Fibroblast of peridontal ligament (primary cell): Measurements from ENCODE around the gene TYW1.
"Not testable (repeated sequence)": the region's sequence is repeated elsewhere in the genome, so short reads cannot be mapped to it uniquely, and the experiment has no call there.

Experiments
- DNase-seq: peaks from one replicate; pipeline ENCODE4 v3.0.0-alpha.2; 2010; ENCODE audit errors: extremely low read depth

The TYW1 gene

DNA sequence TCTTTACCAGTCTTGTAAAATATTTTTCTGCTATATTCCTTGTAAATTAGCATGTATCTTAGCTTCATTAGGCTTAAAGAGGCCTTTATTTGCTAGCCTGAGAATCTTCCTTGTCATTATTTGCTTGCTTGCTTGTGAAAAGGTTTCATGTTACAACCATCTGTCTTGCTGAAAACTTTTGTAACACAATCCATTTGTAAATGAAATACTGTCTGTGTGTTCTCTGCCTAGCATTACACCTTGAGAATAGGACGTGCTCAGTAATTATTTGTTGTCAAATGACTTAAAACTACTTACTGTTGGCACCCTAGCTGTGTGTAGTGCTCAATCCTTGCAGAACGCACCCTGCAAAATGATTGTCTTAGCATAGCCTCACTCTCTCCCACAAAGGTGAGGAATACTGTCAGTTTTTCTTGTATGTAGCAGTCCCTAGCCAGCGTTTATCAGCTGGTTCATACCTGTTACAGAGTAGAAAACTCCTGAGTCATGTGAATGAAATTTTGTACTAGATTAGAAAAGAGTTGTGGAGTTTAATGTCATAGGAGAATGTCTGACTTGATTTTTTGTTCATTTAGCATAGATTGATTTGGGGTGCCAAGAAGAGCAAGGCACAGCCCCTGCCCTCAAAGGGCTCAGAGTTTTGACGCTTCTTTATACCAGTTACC lies 193.3 kb downstream of the TYW1 start:
- DNase-seq, result not testable (repeated sequence)

DNA sequence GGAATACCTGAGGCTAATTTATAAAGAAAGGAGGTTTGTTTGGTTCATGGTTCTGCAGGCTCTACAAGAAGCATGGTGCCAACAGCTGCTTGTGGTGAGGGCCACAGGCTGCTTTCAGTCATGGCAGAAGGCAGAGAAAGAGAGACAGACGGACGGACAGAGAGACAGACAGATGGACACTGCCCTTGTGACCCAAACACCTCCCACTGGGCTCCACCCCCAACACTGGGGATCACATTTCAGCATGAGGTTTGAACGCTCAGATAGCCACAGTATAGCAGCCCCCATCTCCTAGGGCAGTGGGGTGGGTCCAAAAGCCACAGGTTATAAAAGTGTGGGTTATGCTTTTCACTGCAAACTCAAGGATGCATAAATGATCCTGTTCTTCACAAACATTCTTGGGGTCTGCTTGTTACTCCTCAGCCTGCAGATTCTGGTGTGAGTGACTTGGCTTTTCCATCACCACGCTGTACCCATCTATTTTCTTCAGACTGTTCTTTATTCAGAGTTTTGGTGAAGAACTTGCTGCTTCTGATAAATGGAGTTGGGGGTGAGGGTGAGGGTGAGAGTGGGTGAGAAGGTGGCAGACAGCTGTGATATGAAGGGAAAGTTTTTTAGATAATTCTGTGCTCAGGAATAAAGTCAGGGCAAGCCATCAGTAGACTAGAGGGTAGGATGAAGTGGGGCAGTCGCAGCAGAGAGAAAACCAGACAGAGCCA lies 194.5 kb downstream of the TYW1 start:
- not testable (repeated sequence) for DNase-seq

DNA sequence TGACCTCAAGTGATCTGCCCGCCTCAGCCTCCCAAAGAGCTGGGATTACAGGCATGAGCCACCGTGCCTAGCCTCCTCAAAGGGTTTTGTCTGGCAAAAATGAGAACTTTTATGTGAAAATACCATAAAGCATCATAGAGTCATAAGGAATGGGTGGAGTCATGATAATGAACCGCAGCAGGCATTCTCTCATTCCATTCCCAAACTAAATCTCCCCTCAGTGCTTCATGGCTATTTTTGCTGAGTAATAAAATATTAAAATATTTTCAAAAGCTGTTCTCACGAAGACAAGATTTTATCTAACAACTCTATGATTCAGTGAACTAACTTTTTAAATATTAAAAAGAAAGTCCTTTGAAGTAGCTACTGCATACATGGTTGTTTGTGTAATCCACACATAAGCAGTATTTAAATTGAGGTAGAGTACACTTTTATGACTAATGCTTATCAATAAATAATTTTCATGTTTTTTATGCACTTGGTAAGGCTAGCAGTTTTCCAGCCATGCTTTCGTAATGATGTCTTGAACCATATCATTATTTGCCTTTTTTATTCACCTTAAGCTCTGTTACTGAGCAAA lies 195.6 kb downstream of the TYW1 start:
- DNase-seq, result not testable (repeated sequence)

DNA sequence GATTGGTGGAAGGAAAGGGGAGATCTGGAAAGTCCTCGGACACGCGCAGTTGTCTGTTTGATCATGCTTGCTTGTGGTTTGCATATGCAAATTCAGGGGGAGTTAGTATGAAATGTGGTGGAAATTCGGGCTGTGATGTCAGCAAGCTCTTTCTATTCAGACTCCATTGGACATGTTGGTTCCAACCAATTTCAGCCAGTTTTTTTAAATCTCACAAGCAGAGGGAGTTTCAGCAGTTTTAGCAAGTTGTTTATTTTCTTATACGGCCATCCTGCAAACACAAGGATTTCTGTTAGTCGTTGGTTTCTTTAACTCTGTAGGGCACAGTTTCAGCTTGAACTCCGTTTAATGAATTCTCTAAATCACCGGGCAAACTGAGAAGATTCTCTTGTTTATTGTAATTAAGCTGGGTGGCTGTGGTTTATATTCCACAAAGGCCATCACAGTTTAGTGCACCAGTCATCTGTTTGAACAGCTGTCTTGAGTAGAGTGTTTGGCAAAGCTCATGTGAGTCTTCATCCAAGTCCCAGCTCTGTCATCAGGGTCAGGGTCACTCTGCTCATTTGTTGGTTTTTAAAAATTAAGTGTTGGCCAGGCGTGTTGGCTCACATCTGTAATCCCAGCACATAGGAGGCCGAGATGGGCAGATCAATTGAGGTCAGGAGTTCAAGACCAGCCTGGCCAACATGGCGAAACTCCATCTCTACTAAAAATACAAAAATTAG lies 196.4 kb downstream of the TYW1 start:
- peak; percentile 96 for DNase-seq

DNA sequence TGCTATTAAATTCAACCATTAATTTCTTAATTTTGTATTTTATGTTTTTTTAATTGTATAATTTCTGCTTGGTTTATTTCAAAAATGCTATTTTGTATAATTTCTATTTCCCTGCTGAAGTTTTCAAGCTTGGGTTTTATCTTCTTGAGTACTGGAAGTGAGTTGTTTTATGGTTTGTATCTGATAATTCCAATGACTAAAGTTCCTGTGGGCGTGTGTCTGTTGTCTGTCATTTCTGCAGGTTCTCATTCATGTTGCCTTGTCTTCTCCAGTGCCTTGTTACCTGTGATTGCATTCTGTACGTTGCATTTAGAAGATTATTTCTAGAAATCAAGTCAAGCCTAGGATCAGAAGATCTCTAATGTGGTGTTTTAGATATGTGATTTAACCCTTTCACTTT lies 199.5 kb downstream of the TYW1 start:
- DNase-seq, result not testable (repeated sequence)

DNA sequence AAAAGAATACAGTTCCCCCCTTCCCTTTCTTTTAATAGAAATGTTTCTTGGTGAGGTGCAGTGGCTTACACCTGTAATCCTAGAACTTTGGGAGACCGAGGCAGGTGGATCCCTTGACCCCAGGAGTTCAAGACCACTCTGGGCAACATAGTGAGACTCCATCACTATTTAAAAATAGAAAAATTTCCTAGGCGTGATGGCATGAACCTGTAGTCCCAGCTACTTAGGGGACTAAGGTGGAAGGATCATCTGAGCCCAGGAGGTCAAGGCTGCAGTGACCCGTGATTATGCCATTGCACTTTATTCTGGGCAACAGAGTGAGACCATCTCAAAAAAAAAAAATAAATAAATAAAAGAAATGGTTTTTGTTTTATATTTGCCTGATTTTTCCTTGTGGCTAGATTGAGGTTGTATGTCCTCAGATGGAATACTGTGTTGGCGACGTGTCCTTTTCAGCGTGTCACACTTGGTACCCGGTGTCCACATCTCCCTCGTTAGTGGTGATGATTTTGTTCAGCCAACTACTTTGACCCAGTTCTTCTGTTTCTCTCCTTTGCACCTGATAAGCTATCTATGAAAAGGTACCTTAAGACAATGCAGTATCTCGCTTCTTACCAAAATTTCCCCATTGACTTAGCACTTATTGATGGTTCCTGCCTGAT lies 202.4 kb downstream of the TYW1 start:
- not testable (repeated sequence) for DNase-seq

DNA sequence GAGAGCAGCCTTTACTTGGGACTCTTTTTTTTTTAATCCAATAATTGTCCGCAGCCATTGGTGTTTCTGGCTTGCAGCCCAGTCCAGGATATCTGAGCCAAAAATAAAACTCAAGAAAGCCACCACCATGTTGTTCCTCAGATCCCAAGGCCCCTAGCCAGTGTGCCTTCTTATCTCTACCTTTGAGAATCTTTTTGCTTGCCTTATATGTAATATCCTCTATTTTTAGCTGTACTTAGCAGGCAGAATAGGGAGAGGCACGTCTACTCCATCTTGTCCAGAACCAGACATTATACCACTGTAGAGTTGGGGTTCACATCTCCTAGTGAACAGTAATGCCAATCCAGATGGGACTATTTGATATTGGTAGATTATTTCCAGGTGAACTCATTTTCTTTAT lies 209.1 kb downstream of the TYW1 start:
- not testable (repeated sequence) for DNase-seq

DNA sequence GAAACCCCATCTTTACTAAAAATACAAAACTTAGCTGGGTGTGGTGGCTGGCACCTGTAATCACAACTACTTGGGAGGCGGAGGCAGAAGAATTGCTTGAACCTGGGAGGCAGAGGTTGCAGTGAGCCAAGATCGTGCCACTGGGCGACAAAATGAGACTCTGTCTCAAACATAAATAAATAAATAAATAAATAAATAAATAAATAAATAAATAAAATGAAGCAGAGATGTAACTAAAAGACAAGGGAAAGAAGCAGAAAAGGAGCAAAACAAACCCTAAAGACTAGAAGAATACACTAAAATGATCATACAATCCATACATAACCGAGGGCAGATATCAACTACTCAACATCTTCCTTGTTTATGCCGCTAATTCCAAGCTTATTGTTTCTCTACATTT lies 209.8 kb downstream of the TYW1 start:
- DNase-seq, result no peak

DNA sequence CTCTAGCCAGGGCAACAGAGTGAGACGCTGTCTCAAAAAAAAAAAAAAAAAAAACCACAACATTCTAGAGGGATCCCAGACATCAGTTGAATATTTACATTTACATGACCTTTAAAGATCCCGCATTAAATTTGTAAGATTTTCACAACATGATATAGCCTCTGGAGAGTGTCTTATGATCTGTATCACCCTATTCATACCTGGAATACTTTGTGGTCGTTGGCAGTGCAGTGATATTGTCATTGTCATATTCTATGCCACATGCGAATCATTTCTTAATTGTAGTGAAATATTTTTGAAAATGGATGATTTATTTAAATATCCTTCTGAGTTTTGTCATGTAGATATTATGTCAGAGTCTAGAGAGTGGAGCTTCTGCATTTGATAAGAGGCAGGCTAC lies 212.0 kb downstream of the TYW1 start:
- DNase-seq, result not testable (repeated sequence)

DNA sequence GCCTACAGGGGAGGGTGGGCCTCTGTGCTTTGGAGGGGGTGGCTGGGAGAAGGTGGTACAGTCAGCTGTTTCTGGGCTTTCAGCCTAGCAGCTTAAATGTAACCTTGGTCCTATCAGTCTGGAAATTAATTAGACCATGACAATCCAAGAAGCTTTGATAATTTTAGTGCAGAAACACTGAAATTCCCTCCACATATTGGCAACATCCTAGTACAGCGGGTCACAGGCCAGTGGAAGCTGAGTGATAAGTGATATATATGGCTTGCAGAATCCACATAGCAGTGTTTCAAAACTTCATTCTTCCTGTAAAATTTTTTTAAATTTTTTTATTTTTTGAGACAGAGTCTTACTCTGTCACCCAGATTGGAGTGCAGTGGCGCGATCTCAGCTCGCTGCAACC lies 212.6 kb downstream of the TYW1 start:
- DNase-seq, result no peak

DNA sequence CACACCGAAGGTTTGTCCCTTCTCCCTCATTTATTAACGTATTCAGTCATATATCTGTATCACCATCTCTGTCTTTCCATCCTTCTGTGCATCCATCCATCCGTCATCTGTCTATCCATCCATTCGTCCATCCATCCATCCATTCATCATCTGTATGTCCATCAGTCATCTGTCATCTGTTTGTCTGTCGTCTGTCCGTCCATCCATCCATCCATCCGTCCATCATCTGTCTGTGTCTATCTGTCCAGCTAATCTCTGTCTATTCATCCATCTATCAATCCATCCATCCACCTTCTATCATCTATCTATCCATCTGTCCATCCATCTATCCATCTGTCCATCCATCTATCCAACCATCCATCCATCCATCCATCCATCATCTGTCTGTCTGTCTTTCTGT lies 213.9 kb downstream of the TYW1 start:
- no peak for DNase-seq

DNA sequence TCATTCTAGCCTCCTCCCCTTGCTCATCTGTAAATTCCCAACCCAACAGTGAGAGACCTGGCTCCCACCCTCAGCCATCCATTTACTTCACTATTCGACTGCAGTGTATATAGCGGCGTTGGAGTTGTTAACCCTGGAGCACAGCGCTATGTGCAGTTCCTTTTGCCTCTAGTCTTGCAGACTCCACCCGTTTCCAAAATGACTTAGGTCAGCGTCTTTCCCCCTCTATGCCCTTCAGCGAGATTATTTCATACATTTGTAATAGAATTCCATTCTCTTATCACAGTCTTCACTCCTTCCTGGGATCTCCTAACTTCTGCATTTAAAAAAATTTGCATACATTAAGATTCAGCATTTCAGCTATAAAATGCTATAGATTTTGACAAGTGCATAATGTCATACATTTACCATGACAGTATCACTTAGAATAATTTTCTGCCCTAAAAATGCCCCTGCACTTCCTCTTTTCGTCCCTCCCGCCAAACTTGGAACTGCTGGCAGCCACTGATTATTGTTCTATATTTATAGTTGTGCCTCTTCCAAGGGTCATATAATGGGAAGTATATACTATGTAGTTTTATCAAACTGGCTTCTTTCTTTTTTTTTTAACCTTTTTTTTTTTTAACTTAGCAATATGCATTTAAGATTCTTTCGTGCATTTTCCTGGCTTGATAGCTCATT lies 215.2 kb downstream of the TYW1 start:
- not testable (repeated sequence) for DNase-seq

DNA sequence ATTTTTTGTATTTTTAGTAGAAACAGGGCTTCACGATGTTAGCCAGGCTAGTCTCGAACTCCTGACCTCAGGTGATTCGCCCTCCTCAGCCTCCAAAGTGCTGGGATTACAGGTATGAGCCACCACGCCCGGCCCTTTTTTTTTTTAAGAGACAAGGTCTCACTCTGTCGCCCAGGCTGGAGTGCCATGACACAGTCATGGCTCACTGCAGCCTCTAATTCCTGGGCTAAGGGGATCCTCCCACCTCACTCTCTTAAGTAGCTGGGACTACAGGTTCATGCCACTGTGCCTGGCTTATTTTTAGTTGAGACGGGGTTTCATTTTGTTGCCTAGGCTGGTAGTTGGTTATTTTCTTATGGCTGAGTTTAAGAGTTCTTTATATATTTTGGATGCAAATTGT lies 216.4 kb downstream of the TYW1 start:
- DNase-seq, result not testable (repeated sequence)

DNA sequence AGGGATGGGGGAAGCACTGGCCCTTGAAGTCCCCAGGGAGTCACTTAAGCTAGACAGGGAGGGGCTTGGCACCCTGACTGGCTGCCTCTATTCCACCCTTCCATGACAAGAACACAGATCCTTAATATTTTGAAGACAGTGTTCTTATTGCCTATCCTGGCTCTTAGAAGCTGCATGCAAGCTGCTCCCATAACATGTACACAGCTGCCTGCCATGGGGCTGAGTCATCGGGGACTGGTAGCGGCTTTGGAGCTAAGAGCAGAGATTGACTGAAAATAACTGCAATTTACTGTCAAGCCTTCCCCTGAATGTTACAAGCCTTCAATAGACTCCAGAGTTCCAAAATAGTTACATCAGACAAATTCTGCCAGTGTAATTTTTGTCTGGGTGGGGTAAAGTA lies 226.9 kb downstream of the TYW1 start:
- peak; percentile 87 for DNase-seq

DNA sequence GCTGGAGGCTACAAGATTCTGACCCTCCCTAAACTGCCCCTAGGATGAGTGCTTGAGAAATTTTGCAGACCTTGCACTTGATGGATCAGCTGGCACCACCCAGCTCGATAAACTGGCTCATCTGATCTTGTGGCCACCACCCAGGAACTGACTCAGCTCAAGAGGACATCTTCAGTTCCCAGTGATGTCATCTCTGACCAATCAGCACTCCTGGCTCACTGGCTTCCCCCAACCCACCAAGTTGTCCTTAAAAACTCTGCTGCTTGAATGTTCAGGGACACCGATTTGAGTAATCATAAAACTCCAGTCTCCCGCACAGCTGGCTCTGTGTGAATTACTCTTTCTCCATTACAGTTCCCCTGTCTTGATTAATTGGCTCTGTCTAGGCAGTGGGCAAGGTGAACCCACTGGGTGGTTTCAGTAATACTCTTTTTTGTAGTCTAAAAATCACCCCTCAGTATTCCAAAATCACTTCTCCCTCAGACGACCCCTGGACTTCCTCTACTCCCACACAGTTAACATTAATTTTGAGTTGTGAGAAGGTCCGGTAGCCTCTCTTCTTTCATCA lies 229.8 kb downstream of the TYW1 start:
- peak; percentile 74 for DNase-seq

DNA sequence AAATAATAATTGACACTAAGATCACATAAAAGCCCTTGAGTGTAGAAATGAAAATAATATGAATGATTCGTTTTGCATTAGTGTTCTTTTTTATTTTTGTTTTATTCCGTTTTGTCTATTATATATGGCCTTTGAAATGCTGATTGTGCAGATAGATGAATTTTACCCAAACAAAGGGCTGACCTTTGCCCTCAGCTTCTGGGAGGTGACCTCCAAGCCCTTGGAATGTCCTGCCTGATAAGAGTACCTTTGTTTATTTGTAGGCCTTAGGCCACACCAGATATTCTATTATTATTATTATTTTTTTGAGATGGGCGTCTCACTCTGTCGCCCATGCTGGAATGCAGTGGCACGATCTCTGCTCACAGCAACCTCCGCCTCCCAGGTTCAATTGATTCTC lies 230.3 kb downstream of the TYW1 start:
- not testable (repeated sequence) for DNase-seq

DNA sequence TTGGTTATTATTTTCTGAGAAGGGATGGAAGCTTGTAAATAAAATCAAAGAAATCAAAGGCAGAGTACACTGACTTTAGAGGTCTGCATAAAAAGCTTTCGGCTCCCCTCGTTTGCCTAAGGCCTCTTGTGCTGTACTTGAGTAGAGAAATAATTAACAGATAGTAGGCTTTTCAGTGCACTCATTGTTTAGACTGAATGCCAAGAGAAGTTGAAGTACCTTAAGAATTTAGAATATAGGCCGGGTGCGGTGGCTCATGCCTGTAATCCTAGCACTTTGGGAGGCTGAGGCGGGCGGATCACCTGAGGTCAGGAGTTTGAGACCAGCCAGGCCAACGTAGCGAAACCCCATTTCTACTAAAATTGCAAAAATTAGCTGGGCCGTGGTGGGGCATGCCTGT lies 232.4 kb downstream of the TYW1 start:
- DNase-seq, result not testable (repeated sequence)

DNA sequence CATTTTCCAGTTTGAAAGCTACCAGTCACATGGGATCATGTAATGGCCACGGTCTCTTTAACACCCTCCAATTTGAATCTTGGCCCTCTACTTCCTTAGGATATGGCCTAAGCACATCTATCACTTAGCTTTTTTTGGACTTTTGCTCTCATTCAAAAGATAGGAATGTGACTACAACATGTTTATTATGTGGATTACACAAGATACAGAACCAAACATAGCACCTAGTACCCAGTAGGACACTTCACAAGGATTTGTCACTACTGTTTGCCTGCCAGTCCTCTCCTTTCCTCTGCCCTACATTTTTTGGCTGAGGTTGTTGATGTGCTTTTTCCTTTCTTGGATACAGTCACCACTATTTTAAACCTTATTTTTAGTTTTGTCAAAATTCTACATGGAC lies 233.4 kb downstream of the TYW1 start:
- not testable (repeated sequence) for DNase-seq

DNA sequence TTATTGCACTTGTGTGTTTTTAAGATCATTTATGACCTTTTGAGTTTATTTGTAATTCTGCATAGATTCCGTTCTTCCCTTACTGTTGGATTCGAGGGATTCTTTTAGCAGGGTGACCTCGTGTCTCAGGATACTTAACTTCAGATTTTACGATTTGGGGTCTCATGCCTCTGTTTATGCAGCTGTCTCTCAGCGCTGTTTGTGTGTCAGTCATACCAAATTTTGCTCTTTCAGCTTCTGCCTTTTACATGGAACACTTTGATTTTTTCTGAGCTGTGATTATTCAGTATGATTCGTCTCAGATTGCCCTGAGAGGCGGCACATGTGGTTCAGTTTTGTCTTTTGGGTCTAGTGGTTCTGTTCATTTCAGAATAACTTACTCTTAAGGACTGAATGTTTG lies 236.9 kb downstream of the TYW1 start:
- DNase-seq, result not testable (repeated sequence)

DNA sequence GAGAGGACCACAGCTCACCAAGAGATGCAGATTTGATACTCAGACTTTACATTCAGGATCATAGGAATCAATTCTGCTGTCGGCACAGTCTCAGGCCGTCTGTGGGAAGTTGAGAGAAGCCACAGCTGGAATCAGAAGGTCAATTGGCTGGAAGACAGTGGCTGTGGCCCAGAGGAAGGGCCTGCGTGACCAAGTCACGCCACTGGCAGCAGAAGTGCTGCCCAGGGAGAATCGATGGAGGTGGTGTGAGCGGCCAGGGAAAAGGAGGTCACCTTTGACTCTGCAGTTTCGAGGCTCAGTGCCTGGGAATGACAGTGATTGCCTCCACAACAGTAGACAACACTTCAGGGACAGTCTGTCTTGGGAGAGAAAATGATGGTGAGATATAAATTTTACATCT lies 239.6 kb downstream of the TYW1 start:
- DNase-seq, result not testable (repeated sequence)

DNA sequence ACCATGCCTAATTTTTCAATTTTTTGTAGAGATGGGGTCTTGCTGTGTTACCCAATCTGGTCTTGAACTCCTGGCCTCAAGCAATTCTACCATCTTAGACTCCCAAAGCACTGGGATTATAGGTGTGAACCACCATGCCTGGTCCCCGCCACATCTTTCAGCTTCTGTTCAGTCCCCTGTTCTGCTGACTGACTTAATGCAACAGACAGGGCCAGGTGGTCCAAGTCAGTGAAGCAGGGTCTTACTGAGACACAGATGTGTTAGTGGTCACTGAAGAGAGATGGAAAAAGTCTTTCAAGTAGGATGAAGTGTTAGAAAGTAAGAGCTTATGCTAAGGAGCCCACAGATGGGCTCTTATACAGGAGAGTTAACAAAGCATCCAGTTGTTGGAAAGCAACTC lies 246.2 kb downstream of the TYW1 start:
- DNase-seq, result not testable (repeated sequence)
